Gastrocnemius medialis (tissue), 4 donors: Measurements from ENCODE around the gene RAB2B. TPM values are rescaled to one million over a fixed set of nuclear protein-coding genes. Genes with fewer than 3 reads are reported as not detected.
A peak's percentile ranks its signal among the peaks of the same experiment; 100 is the strongest.

ENCODE experiments used
- ATAC-seq, 2 donors: fragments of 150-250 bp; one replicate each; pipeline ENCODE4 v1.9.1; 2016
- DNase-seq, 2 donors: peaks; one replicate each; pipeline ENCODE4 v3.0.0-alpha.2; 2019
- H3K27ac ChIP-seq, 4 donors: fragments of 200-600 bp; sonication (generic); 1 replicate in 1 of 4; 2 replicates in 3 of 4; pipeline ENCODE4 v1.5.1; 2016 to 2018; ENCODE audit warnings: mild to moderate bottlenecking in 2 of 4, moderate library complexity in 1 of 4
- H3K27me3 ChIP-seq, 3 donors: fragments of 200-600 bp; sonication (generic) in 2 of 3; 1 replicate in 1 of 3; 2 replicates in 2 of 3; pipeline versions ENCODE4 v1.5.1 to v1.6.0; 2016 to 2019; ENCODE audit warnings: mild to moderate bottlenecking in 1 of 3, moderate library complexity in 1 of 3
- H3K36me3 ChIP-seq, 2 donors: fragments of 200-600 bp; sonication (generic) in 1 of 2; one replicate each; pipeline ENCODE4 v1.5.1; 2017 to 2018
- H3K4me1 ChIP-seq, 2 donors: fragments of 200-600 bp; sonication (generic) in 1 of 2; one replicate each; pipeline ENCODE4 v1.5.1; 2016 to 2017; ENCODE audit warnings: mild to moderate bottlenecking in 2 of 2
- H3K4me3 ChIP-seq, 4 donors: fragments of 200-600 bp; sonication (generic) in 3 of 4; 1 replicate in 1 of 4; 2 replicates in 3 of 4; pipeline ENCODE4 v1.5.1; 2016 to 2019; ENCODE audit warnings: mild to moderate bottlenecking in 2 of 4
- H3K9me3 ChIP-seq, 3 donors: fragments of 200-600 bp; sonication (generic) in 2 of 3; 1 replicate in 1 of 3; 2 replicates in 2 of 3; pipeline ENCODE4 v1.5.1; 2016 to 2019
- POLR2A ChIP-seq, 2 donors: fragments of 450-650 bp; IDR thresholded peaks; one replicate each; pipeline ENCODE4 v1.6.1; 2017; ENCODE audit warnings: antibody characterized with exemption in 2 of 2, mild to moderate bottlenecking in 2 of 2, moderate library complexity in 2 of 2
- in situ Hi-C, 4 donors: fragments of 200-750 bp; cut with MboI; loops; one replicate each; pipeline versions ENCODE4 v1.15.0 to v1.8.0; 2017; ENCODE audit warnings: low sequenced_read_pairs in 4 of 4
- intact Hi-C: fragments of 100-400 bp; cut with DNase I; formaldehyde crosslinking; loops from one replicate; pipeline ENCODE4 v1.15.1; 2023; ENCODE audit warnings: low total_unique reads
- total RNA-seq, 4 donors: library from RNA; depleted of rRNA; stranded (reverse); fragments of >200 nt; gene quantifications; one replicate each; pipeline versions ENCODE4 v1.1.0 to v1.2.3, GENCODE V29; 2016
- TF ChIP-seq, protein P1 (sequence below), 5 experiments: fragments of 450-650 bp in 3 of 5; fragments of 200-600 bp in 2 of 5; sonication (generic) in 2 of 5; IDR thresholded peaks in 4 of 5; conservative IDR thresholded peaks in 1 of 5; 1 replicate in 4 of 5; 2 replicates in 1 of 5; pipeline ENCODE4 v1.5.1; 2016 to 2019; ENCODE audit warnings: antibody characterized with exemption in 5 of 5, mild to moderate bottlenecking in 3 of 5, moderate library complexity in 3 of 5

RAB2B gene
- total RNA-seq, 4 donors from 2014 or later, result 4.8 to 13.6 (median 8.0) TPM

DNA sequence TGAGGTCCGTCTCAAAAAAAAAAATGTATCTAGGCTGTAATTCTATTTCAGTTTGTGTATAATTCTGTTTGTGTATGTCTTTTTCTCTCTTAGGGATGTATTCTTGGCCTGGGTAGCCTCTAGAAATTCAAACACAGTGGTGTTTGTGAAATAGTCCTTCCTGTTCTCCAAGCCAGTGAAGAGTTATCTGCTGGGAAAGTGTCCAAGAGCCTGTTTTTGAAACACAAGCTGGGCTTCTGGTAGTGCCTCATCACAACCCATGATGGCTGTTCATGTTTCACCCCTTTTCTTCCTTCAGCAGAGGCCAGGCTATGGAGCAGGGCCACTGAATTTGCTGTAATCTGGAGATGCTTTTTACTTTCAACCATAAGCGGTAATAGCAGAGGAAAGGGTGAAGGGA lies 19.7 kb upstream of the RAB2B start:
- no peak for TF ChIP-seq POLR2A (IDR thresholded peaks at IDR 0.05)
- TF ChIP-seq, protein P1, sequence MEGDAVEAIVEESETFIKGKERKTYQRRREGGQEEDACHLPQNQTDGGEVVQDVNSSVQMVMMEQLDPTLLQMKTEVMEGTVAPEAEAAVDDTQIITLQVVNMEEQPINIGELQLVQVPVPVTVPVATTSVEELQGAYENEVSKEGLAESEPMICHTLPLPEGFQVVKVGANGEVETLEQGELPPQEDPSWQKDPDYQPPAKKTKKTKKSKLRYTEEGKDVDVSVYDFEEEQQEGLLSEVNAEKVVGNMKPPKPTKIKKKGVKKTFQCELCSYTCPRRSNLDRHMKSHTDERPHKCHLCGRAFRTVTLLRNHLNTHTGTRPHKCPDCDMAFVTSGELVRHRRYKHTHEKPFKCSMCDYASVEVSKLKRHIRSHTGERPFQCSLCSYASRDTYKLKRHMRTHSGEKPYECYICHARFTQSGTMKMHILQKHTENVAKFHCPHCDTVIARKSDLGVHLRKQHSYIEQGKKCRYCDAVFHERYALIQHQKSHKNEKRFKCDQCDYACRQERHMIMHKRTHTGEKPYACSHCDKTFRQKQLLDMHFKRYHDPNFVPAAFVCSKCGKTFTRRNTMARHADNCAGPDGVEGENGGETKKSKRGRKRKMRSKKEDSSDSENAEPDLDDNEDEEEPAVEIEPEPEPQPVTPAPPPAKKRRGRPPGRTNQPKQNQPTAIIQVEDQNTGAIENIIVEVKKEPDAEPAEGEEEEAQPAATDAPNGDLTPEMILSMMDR (IDR thresholded peaks at IDR 0.05 in 4 of 5, conservative IDR thresholded peaks at IDR 0.05 in 1 of 5), result no peak
- in situ Hi-C loops (no loop called here), intact Hi-C loops (no loop called here)
- H3K27me3 ChIP-seq, result no peaks in the 10 kb centered on the region
- H3K36me3 ChIP-seq, result peaks cover 0 to 97% of the 10 kb centered on the region in 2 donors
- peak; percentile 83 to 89 for ATAC-seq
- H3K4me1 ChIP-seq, result no peaks in the 10 kb centered on the region
- no peaks in the 10 kb centered on the region for H3K9me3 ChIP-seq
- peak; percentile 21 to 27 for DNase-seq
- H3K27ac ChIP-seq, result peak overlapping the region; percentile 56 to 71 (median 62)
- H3K4me3 ChIP-seq, result no peak overlapping the region

DNA sequence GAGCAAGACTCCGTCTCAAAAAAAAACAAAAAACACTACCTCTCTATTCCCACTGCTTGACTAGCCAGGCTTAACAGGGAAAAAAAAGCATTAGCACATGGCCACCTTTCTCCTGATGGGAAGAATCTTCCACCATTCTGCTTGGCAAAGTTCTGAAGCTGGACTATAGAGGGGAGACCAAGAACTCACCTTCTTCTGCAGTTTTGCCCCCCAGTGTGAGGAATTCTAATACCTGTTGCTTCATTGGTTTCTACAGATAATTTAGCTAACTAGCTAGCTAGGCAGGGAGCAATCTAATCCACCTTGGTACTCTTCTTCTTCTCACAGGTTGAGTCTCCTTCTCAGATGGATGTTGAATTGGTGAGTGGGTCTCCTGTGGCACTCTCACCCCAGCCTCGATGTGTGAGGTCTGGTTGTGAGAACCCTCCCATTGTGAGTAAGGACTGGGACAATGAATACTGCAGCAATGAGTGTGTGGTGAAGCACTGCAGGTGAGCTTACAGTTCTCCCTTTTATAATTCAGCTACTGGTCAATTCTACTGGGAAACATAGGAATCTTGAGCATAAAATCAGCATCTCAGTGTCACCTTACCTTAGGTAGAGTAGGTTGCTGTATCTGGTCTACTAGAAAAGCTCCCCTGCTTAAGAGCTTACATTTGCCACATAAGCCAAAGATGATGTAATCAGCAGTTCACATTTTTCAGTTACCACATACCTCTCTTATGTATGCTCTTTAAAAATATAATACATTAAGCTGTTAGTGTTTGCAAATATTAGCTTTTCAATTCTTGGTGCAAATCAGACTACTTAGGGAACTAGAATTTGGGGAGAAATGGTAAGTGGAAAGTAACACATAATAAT lies 18.4 kb upstream of the RAB2B start:
- intact Hi-C loops, result no loop called here
- Histone ChIP-seq H3K36me3 (peaks cover 0 to 97% of the 10 kb centered on the region in 2 donors), H3K27ac (peak overlapping the region in 1 of 4 donors; percentile 71)

DNA sequence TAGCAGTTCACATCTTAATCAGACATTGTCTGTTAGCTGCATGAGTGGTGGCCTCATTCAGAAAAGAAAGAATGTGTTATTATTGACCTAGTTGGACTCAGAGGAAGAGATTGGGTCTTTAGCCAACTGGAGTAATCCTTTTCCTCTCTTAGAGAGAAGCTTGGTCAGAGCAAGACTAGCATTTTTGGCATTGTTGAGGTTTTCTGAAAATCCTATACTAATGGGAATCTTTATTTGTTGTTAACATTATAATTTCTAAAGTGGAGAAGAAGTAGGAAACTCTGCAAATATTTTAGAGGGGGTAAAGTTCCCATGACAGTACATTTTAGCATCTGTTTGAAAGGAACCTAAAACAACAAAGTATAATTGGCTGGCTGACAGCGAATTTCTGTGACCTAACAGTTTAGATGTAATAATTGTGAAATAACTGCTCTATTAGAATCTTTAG lies 9.9 kb upstream of the RAB2B start:
- H3K36me3 ChIP-seq, result peaks cover 0 to 52% of the 10 kb centered on the region in 2 donors
- in situ Hi-C loops, result no loop called here

More for the DNA sequence above, 18.4 kb upstream of the RAB2B start:
- no peaks in the 10 kb centered on the region for H3K4me1 ChIP-seq
- no peak for ATAC-seq
- TF ChIP-seq, protein P1 (IDR thresholded peaks at IDR 0.05 in 4 of 5, conservative IDR thresholded peaks at IDR 0.05 in 1 of 5), result no peak
- no peak for TF ChIP-seq POLR2A (IDR thresholded peaks at IDR 0.05)
- no peak overlapping the region for H3K4me3 ChIP-seq
- no peaks in the 10 kb centered on the region for H3K9me3 ChIP-seq
- DNase-seq, result no peak
- in situ Hi-C loops, result no loop called here
- no peaks in the 10 kb centered on the region for H3K27me3 ChIP-seq

DNA sequence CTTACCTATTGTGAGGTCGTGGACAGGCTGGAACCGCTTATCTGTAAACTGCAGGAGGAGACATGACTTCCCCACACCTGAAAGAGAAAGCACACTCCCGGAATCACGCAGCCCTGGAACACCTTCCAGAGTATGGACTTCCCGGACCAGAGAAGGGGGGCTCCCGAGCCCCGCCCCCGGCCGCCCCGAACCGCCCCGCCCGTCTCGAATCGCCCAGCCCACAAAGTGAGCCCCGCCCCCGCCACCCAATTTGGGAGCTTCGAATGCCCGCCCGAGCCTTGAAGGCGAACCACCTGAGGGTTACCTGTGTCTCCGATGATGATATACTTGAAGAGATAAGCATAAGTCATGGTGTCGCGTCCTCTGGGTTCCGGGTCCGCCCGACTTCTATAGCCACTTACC lies 235 bp downstream of the RAB2B start:
- peak overlapping the region; percentile 83 to 89 (median 87) for H3K27ac ChIP-seq
- peak; percentile 72 to 74 for ATAC-seq
- TF ChIP-seq, protein P1 (IDR thresholded peaks at IDR 0.05 in 4 of 5, conservative IDR thresholded peaks at IDR 0.05 in 1 of 5), result no peak
- no peak for TF ChIP-seq POLR2A (IDR thresholded peaks at IDR 0.05)
- H3K27me3 ChIP-seq, result no peaks in the 10 kb centered on the region
- H3K4me1 ChIP-seq, result peaks cover 19 to 20% of the 10 kb centered on the region in 2 donors
- peak overlapping the region; percentile 66 to 90 (median 80) for H3K4me3 ChIP-seq
- peaks cover 0 to 25% of the 10 kb centered on the region in 2 donors for H3K36me3 ChIP-seq
- in situ Hi-C loops (no loop called here), intact Hi-C loops (loop anchor here (1.0 to 5.0 kb wide), 3 partner anchors 35 to 209 kb away; partner anchors contain the start of genes HNRNPC, METTL3 and SUPT16H)
- DNase-seq, result peak in 1 of 2 donors; percentile 82
- H3K9me3 ChIP-seq, result no peaks in the 10 kb centered on the region

More for the DNA sequence above, 9.9 kb upstream of the RAB2B start:
- intact Hi-C loops, result no loop called here
- TF ChIP-seq, protein P1 (IDR thresholded peaks at IDR 0.05 in 4 of 5, conservative IDR thresholded peaks at IDR 0.05 in 1 of 5), result no peak
- no peak for TF ChIP-seq POLR2A (IDR thresholded peaks at IDR 0.05)
- H3K9me3 ChIP-seq, result no peaks in the 10 kb centered on the region
- ATAC-seq (no peak), DNase-seq (no peak)
- no peaks in the 10 kb centered on the region for H3K27me3 ChIP-seq
- H3K27ac ChIP-seq, result no peak overlapping the region
- H3K4me1 ChIP-seq, result no peaks in the 10 kb centered on the region
- H3K4me3 ChIP-seq, result no peak overlapping the region
